AG09309 (cell line): ENCODE measurements around the gene RNF175.

Experiments
- DNase-seq: peaks from one replicate; pipeline ENCODE4 v3.0.0-alpha.2; 2010; ENCODE audit warnings: low read depth
- H3K4me3 ChIP-seq: 2 replicates; pipeline ENCODE4 v1.5.1; 2011; ENCODE audit warnings: mild to moderate bottlenecking, low read depth, low read length, moderate library complexity; ENCODE audit not compliant: control insufficient read depth
- CTCF ChIP-seq: IDR thresholded peaks from 2 replicates; pipeline ENCODE4 v1.5.1; 2011; ENCODE audit warnings: mild to moderate bottlenecking, low read depth, low read length, inconsistent platforms; ENCODE audit not compliant: insufficient read depth, control insufficient read depth; ENCODE audit errors: missing control alignments

The RNF175 gene

GRCh38 chr4:153733751-153734448, 25.9 kb downstream of the RNF175 start:
- H3K4me3 ChIP-seq = no peak overlapping the region
- no peak for TF ChIP-seq CTCF
- no peak for DNase-seq

- H3K4me3 ChIP-seq = no peak overlapping the region
- no peak for TF ChIP-seq CTCF
- DNase-seq = peak; percentile 77
These were observed 28.6 kb downstream of the RNF175 start for GRCh38 chr4:153731239-153731638.

- DNase-seq = no peak
- no peak overlapping the region for H3K4me3 ChIP-seq
- TF ChIP-seq CTCF = no peak
These were observed 29.9 kb downstream of the RNF175 start for GRCh38 chr4:153729895-153730294.

GRCh38 chr4:153728660-153729059, 31.2 kb downstream of the RNF175 start:
- no peak for TF ChIP-seq CTCF
- H3K4me3 ChIP-seq = no peak overlapping the region
- DNase-seq = no peak

GRCh38 chr4:153728151-153728550, 31.7 kb downstream of the RNF175 start:
- DNase-seq = no peak
- no peak overlapping the region for H3K4me3 ChIP-seq
- TF ChIP-seq CTCF = no peak

GRCh38 chr4:153725831-153726154, 34.0 kb downstream of the RNF175 start:
- TF ChIP-seq CTCF = no peak
- DNase-seq = no peak

More at GRCh38 chr4:153725831-153726154, 34.0 kb downstream of the RNF175 start:
- H3K4me3 ChIP-seq = no peak overlapping the region
